GM12878 (cell line): ENCODE measurements around the gene TCOF1. TPM values are rescaled to one million over a fixed set of nuclear protein-coding genes. Genes with fewer than 3 reads are reported as not detected.

ENCODE experiments used
- ATF7 ChIP-seq: fragments of 450-650 bp; IDR thresholded peaks from 2 replicates; pipeline ENCODE4 v1.6.1; 2016; ENCODE audit warnings: low read depth, mild to moderate bottlenecking
- BACH1 ChIP-seq: fragments of 450-650 bp; IDR thresholded peaks from 2 replicates; pipeline ENCODE4 v1.6.1; 2017; ENCODE audit warnings: mild to moderate bottlenecking, borderline replicate concordance
- BHLHE40 ChIP-seq, 2 experiments: fragments of 450-650 bp in 1 of 2; IDR thresholded peaks; 2 replicates each; pipeline ENCODE4 v1.6.1; 2011 to 2017; ENCODE audit warnings: low read depth in 2 of 2, borderline replicate concordance in 1 of 2, improper control_type of control experiment in 1 of 2, low read length in 1 of 2, mild to moderate bottlenecking in 1 of 2
- CBFB ChIP-seq: IDR thresholded peaks from 2 replicates; pipeline ENCODE4 v1.6.1; 2016; ENCODE audit warnings: antibody characterized with exemption, low read depth
- CBX5 ChIP-seq: sonication (generic); IDR thresholded peaks from 2 replicates; pipeline ENCODE4 v1.6.1; 2016; ENCODE audit warnings: low read depth, moderate library complexity, mild to moderate bottlenecking, inconsistent platforms
- CHD2 ChIP-seq: IDR thresholded peaks from 2 replicates; pipeline ENCODE4 v1.6.1; 2011; ENCODE audit warnings: low read depth, low read length, improper control_type of control experiment, borderline replicate concordance
- EGR1 ChIP-seq, 2 experiments: IDR thresholded peaks; 1 replicate in 1 of 2; 2 replicates in 1 of 2; pipeline ENCODE4 v1.6.1; 2011 to 2012; ENCODE audit warnings: low read depth in 2 of 2, low read length in 2 of 2, borderline replicate concordance in 1 of 2, mild to moderate bottlenecking in 1 of 2, moderate library complexity in 1 of 2
- HDAC6 ChIP-seq: fragments of 200-600 bp; sonication (generic); IDR thresholded peaks from one replicate; pipeline ENCODE4 v1.8.0; 2017; ENCODE audit warnings: antibody characterized with exemption; ENCODE audit not compliant: unreplicated experiment
- MEF2A ChIP-seq: IDR thresholded peaks from 2 replicates; pipeline ENCODE4 v1.6.1; 2011; ENCODE audit warnings: low read depth, mild to moderate bottlenecking, low read length, moderate library complexity; ENCODE audit not compliant: insufficient read depth
- MYC ChIP-seq: IDR thresholded peaks from 2 replicates; pipeline ENCODE4 v1.6.1; 2011; ENCODE audit warnings: mild to moderate bottlenecking, low read length, moderate library complexity, inconsistent platforms; ENCODE audit not compliant: insufficient read depth, insufficient replicate concordance, insufficient read length, severe bottlenecking
- NR2C2 ChIP-seq: IDR thresholded peaks from 2 replicates; pipeline ENCODE4 v1.6.1; 2011; ENCODE audit warnings: borderline replicate concordance, low read depth; ENCODE audit not compliant: control insufficient read depth, insufficient read length
- PAX8 ChIP-seq: fragments of 450-650 bp; IDR thresholded peaks from 2 replicates; pipeline ENCODE4 v1.6.1; 2017; ENCODE audit warnings: mild to moderate bottlenecking, moderate library complexity
- TARDBP ChIP-seq: IDR thresholded peaks from 2 replicates; pipeline ENCODE4 v1.6.1; 2016; ENCODE audit warnings: borderline replicate concordance
- USF1 ChIP-seq: IDR thresholded peaks from 2 replicates; pipeline ENCODE4 v1.6.1; 2011; ENCODE audit warnings: borderline replicate concordance, low read depth, mild to moderate bottlenecking, moderate library complexity, mixed read lengths, low read length; ENCODE audit not compliant: insufficient read depth; ENCODE audit errors: extremely low read length
- polyA plus RNA-seq, 11 experiments: library from polyadenylated mRNA; depleted of rRNA in 4 of 11; unstranded in 6 of 11; stranded (reverse) in 5 of 11; fragments of >200 nt; fragmentation: Nextera tagmentation in 4 of 11; fragmentation: Illumina TruSeq in 1 of 11; extraction: Ambion mirVana in 4 of 11; extraction: Trizol in 1 of 11; gene quantifications; 1 replicate in 1 of 11; 2 replicates in 10 of 11; pipeline versions ENCODE4 v1.2.1 to v1.2.3, GENCODE V29; 2011 to 2016; ENCODE audit warnings: inconsistent platforms in 2 of 11, missing spikeins in 2 of 11, low read depth in 1 of 11
- total RNA-seq, 4 experiments: library from RNA; depleted of rRNA in 3 of 4; stranded (reverse); fragments of >200 nt in 3 of 4; fragmentation: Illumina TruSeq in 1 of 4; extraction: Trizol in 1 of 4; gene quantifications; 2 replicates each; pipeline versions ENCODE4 v1.2.1 to v1.2.3, GENCODE V29; 2013 to 2021
- TF ChIP-seq, protein P1 (sequence below): fragments of 150-350 bp; IDR thresholded peaks from 2 replicates; pipeline ENCODE4 v1.6.1; 2014; ENCODE audit warnings: mild to moderate bottlenecking, low read depth, low read length

The TCOF1 gene
- total and polyA plus RNA-seq, 10 of the 15 experiments (the other 5 are each of a cell fraction or from before 2014, with no cell fraction given) = 8.7 to 83.9 (median 38.9) TPM

GRCh38 chr5:150401076-150401375 is 43.5 kb downstream of the TCOF1 start (continued):
- TF ChIP-seq, protein P1, sequence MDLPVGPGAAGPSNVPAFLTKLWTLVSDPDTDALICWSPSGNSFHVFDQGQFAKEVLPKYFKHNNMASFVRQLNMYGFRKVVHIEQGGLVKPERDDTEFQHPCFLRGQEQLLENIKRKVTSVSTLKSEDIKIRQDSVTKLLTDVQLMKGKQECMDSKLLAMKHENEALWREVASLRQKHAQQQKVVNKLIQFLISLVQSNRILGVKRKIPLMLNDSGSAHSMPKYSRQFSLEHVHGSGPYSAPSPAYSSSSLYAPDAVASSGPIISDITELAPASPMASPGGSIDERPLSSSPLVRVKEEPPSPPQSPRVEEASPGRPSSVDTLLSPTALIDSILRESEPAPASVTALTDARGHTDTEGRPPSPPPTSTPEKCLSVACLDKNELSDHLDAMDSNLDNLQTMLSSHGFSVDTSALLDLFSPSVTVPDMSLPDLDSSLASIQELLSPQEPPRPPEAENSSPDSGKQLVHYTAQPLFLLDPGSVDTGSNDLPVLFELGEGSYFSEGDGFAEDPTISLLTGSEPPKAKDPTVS = no peak
- TF ChIP-seq PAX8 (no peak), CHD2 (0 out of 2 replicates have a peak, but pooled peaks have one; percentile 15), MYC (no peak), BACH1 (no peak; the same call in 1 of the 2 replicates), USF1 (no peak), BHLHE40 (IDR thresholded peaks at IDR 0.05; ENCODE audit: borderline replicate concordance in 1 of 2, low read depth in 2 of 2, low read length in 1 of 2) (no peak), NR2C2 (no peak), CBX5 (no peak), CBFB (no peak), ATF7 (no peak), EGR1 (IDR thresholded peaks at IDR 0.05; ENCODE audit: borderline replicate concordance in 1 of 2, low read depth in 2 of 2, low read length in 2 of 2) (0 out of 3 replicates have a peak, but pooled peaks of 1 of the 2 experiments have one; percentile 20), MEF2A (no peak; the same call in 1 of the 2 replicates), HDAC6 (peak; percentile 80), TARDBP (0 out of 2 replicates have a peak, but pooled peaks have one; percentile 21)
